OCI-LY7 (cell line): Measurements from ENCODE around the gene CTNNA2. TPM values are rescaled to one million over a fixed set of nuclear protein-coding genes. Genes with fewer than 3 reads are reported as not detected.

Experiments
- BruUV-seq: library from RNA; stranded (reverse); fragments of 400-500 nt; replicated peaks from 2 replicates; lab custom pipeline; 2021; lab: Mats Ljungman, UMichigan
- CTCF ChIA-PET: fragments of 300-600 bp; sonication (Branson Sonifier 250); formaldehyde crosslinking; loops from one replicate; lab custom pipeline; 2022; ENCODE audit warnings: antibody characterized with exemption; ENCODE audit not compliant: unreplicated experiment; lab: Charles Lee
- POLR2A ChIA-PET: fragments of 300-600 bp; sonication (Branson Sonifier 250); formaldehyde crosslinking; loops from one replicate; lab custom pipeline; 2022; ENCODE audit warnings: antibody characterized with exemption; lab: Charles Lee
- DNase-seq: peaks from one replicate; pipeline ENCODE4 v3.0.0-alpha.2; 2015; ENCODE audit warnings: low spot score
- H2AFZ ChIP-seq: fragments of 200-600 bp; sonication (generic), shearing (Covaris generic); 2 replicates; pipeline ENCODE4 v1.6.1; 2014; ENCODE audit warnings: mild to moderate bottlenecking, antibody characterized with exemption, low read length, moderate library complexity
- H3K27ac ChIP-seq: fragments of 200-600 bp; sonication (generic); 2 replicates; pipeline ENCODE4 v1.5.1; 2014; ENCODE audit warnings: mixed run types, low read depth, mild to moderate bottlenecking, moderate library complexity, low read length, inconsistent platforms; ENCODE audit not compliant: poor library complexity, severe bottlenecking
- H3K36me3 ChIP-seq: fragments of 200-600 bp; sonication (generic); 2 replicates; pipeline ENCODE4 v1.6.1; 2014; ENCODE audit warnings: mild to moderate bottlenecking, antibody characterized with exemption, low read length, moderate library complexity, mixed read lengths; ENCODE audit not compliant: insufficient read depth
- H3K4me1 ChIP-seq: fragments of 200-600 bp; sonication (generic); 2 replicates; pipeline ENCODE4 v1.5.1; 2014; ENCODE audit warnings: mild to moderate bottlenecking, low read length; ENCODE audit not compliant: insufficient read depth, poor library complexity, severe bottlenecking
- H3K4me2 ChIP-seq: fragments of 200-600 bp; sonication (generic); 2 replicates; pipeline ENCODE4 v1.6.1; 2014; ENCODE audit warnings: mild to moderate bottlenecking, low read length
- H3K4me3 ChIP-seq: fragments of 200-600 bp; sonication (generic); 2 replicates; pipeline ENCODE4 v1.5.1; 2014; ENCODE audit warnings: mild to moderate bottlenecking, low read depth, low read length; ENCODE audit not compliant: poor library complexity, severe bottlenecking
- H3K79me2 ChIP-seq: fragments of 200-600 bp; sonication (generic); 2 replicates; pipeline ENCODE4 v1.6.1; 2016; ENCODE audit warnings: low read depth, mild to moderate bottlenecking, low read length, moderate library complexity, mixed read lengths; ENCODE audit not compliant: insufficient read depth
- H3K9me2 ChIP-seq: fragments of 200-600 bp; sonication (generic); 2 replicates; pipeline ENCODE4 v1.6.1; 2016; ENCODE audit warnings: mild to moderate bottlenecking, low read length, mixed read lengths; ENCODE audit not compliant: insufficient read depth
- H3K9me3 ChIP-seq: fragments of 200-600 bp; sonication (generic); 2 replicates; pipeline ENCODE4 v1.6.1; 2014; ENCODE audit warnings: mild to moderate bottlenecking, mixed run types, low read length, mixed read lengths
- H4K20me1 ChIP-seq: fragments of 200-600 bp; sonication (generic); 2 replicates; pipeline ENCODE4 v1.6.1; 2014; ENCODE audit warnings: mild to moderate bottlenecking, antibody characterized with exemption, low read length, moderate library complexity, mixed read lengths; ENCODE audit not compliant: insufficient read depth
- EZH2phosphoT487 ChIP-seq: fragments of 200-600 bp; sonication (generic); IDR thresholded peaks from 2 replicates; pipeline ENCODE4 v1.6.1; 2018; ENCODE audit warnings: low read depth, borderline replicate concordance, mild to moderate bottlenecking, mixed run types, antibody characterized with exemption, low read length, moderate library complexity, mixed read lengths
- intact Hi-C: fragments of 100-400 bp; cut with micrococcal nuclease; formaldehyde crosslinking; loops from one replicate; pipeline ENCODE4 v1.10.0; 2022; ENCODE audit not compliant: unreplicated experiment
- total RNA-seq, 2 experiments: library from RNA; depleted of rRNA in 1 of 2; stranded (reverse); fragments of >200 nt in 1 of 2; shearing (Covaris generic) in 1 of 2; gene quantifications; 2 replicates each; pipeline ENCODE4 v1.2.3, GENCODE V29; 2014 to 2022
- TF ChIP-seq, protein P1 (sequence below): fragments of 200-600 bp; sonication (generic); conservative IDR thresholded peaks from 2 replicates; pipeline ENCODE4 v1.5.1; 2014; ENCODE audit warnings: mild to moderate bottlenecking, antibody characterized with exemption, low read length, moderate library complexity, mixed read lengths

CTNNA2 gene
- total RNA-seq, 2 experiments from 2014 or later = 0.19 to 2.7 TPM

DNA sequence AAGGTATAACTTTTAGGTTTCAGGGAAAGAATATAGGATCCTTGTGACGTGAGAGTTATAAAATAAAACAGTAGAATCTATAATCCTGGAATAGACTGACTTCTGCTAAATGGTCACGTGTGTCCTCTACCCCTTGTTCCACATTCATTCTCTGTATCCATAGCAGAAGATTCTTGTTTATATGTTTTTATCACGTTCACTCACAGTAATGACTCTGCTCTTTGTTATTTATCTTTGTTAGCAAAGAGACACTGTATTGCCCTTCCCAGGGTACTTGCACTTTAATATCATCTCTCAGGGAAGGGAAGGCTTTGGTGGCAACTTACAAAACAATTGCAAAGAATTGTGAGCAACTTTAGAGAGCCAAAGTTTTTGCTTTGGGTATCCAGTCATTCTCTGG is 997.9 kb downstream of the CTNNA2 start:
- no TSS peak for BruUV-seq
- Histone ChIP-seq H2AFZ (no peak overlapping the region), H3K79me2 (no peaks in the 10 kb centered on the region), H4K20me1 (no peaks in the 10 kb centered on the region), H3K27ac (no peak overlapping the region), H3K9me3 (no peaks in the 10 kb centered on the region), H3K36me3 (no peaks in the 10 kb centered on the region), H3K9me2 (no peaks in the 10 kb centered on the region), H3K4me1 (no peaks in the 10 kb centered on the region), H3K4me3 (no peak overlapping the region), H3K4me2 (no peak overlapping the region)
- no peak for TF ChIP-seq EZH2phosphoT487
- TF ChIP-seq, protein P1, sequence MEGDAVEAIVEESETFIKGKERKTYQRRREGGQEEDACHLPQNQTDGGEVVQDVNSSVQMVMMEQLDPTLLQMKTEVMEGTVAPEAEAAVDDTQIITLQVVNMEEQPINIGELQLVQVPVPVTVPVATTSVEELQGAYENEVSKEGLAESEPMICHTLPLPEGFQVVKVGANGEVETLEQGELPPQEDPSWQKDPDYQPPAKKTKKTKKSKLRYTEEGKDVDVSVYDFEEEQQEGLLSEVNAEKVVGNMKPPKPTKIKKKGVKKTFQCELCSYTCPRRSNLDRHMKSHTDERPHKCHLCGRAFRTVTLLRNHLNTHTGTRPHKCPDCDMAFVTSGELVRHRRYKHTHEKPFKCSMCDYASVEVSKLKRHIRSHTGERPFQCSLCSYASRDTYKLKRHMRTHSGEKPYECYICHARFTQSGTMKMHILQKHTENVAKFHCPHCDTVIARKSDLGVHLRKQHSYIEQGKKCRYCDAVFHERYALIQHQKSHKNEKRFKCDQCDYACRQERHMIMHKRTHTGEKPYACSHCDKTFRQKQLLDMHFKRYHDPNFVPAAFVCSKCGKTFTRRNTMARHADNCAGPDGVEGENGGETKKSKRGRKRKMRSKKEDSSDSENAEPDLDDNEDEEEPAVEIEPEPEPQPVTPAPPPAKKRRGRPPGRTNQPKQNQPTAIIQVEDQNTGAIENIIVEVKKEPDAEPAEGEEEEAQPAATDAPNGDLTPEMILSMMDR = no peak
- POLR2A ChIA-PET = interaction anchor here (1.1 kb wide), 1 partner anchor 68 kb away, joined by 3 read pairs; no protein-coding TSS in a partner anchor
- intact Hi-C loops = no loop called here
- CTCF ChIA-PET = no interaction called here
- DNase-seq = no peak

DNA sequence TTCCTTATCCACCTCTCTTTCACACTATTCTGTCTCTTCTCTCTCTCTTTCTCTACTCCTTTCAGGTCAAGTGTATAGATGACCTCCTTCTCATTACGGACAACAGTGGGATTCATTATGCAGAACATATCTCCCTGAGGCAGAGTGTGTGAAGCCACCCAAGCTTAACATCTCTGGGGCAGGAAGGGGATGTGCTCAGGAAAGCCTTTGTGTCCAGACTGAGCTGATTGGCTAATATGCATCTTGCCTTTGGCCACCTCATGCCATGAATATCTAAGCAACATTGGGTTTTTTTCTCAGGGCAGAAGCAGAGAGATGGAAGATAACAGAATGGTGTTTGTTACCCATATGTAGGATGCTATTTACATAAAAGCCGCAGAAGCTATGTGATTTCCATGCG is 1003.1 kb downstream of the CTNNA2 start:
- H3K4me1 ChIP-seq = no peaks in the 10 kb centered on the region
- ChIA-PET POLR2A (interaction anchor here (1.1 to 1.3 kb wide), 3 partner anchors 9 to 68 kb away, joined by 3 to 9 read pairs (median 6); no protein-coding TSS in a partner anchor), CTCF (no interaction called here)
- no peak overlapping the region for H3K4me2 ChIP-seq
- H2AFZ ChIP-seq = no peak overlapping the region
- no peaks in the 10 kb centered on the region for H3K9me3 ChIP-seq
- no peaks in the 10 kb centered on the region for H3K9me2 ChIP-seq
- no peak overlapping the region for H3K27ac ChIP-seq
- intact Hi-C loops = no loop called here
- TF ChIP-seq EZH2phosphoT487 = no peak
- TF ChIP-seq, protein P1 = no peak
- no peak overlapping the region for H3K4me3 ChIP-seq
- no peaks in the 10 kb centered on the region for H4K20me1 ChIP-seq
- H3K36me3 ChIP-seq = no peaks in the 10 kb centered on the region
- DNase-seq = no peak
- no TSS peak for BruUV-seq
- H3K79me2 ChIP-seq = no peaks in the 10 kb centered on the region

DNA sequence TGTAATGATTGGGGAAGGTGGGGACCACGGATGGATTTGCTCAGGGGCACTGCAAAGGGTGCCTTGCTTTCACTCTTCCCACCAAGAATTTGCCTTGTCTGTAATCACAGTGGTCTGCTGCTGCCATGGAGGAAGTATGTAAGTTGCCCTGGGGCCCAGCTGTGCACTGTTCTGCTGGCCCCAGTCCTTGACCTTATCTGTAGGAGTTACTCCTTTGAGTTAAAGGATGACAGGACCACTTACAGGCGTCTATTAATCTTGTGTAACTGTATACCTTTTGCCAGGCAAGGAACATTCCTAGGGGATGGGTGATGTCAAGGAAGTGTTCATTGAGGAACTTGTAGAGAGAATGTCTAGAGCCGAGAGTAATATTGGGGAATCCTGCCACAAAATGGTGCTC is 1004.5 kb downstream of the CTNNA2 start:
- no peak overlapping the region for H3K27ac ChIP-seq
- H4K20me1 ChIP-seq = no peaks in the 10 kb centered on the region
- BruUV-seq = no TSS peak
- H3K4me3 ChIP-seq = no peak overlapping the region
- ChIA-PET CTCF (no interaction called here), POLR2A (no interaction called here)
- no peaks in the 10 kb centered on the region for H3K4me1 ChIP-seq
- no peaks in the 10 kb centered on the region for H3K9me3 ChIP-seq
- TF ChIP-seq, protein P1 = no peak
- TF ChIP-seq EZH2phosphoT487 = no peak
- intact Hi-C loops = no loop called here
- no peaks in the 10 kb centered on the region for H3K36me3 ChIP-seq
- no peak overlapping the region for H2AFZ ChIP-seq
- H3K79me2 ChIP-seq = no peaks in the 10 kb centered on the region
- H3K9me2 ChIP-seq = no peaks in the 10 kb centered on the region
- H3K4me2 ChIP-seq = no peak overlapping the region
- no peak for DNase-seq
